Body of pancreas (tissue), 4 donors: ENCODE results near the gene PROM2. TPM values are rescaled to one million over a fixed set of nuclear protein-coding genes. Genes with fewer than 3 reads are reported as not detected.

Experiments
- ATAC-seq: fragments of 150-250 bp; one replicate; pipeline ENCODE4 v1.9.1; 2016
- DNase-seq, 4 donors: peaks; one replicate each; pipeline ENCODE4 v3.0.0-alpha.2; 2019
- H3K27ac ChIP-seq, 4 donors: fragments of 200-600 bp; sonication (generic); 1 replicate in 3 of 4; 2 replicates in 1 of 4; pipeline versions ENCODE4 v1.5.1 to v1.6.1; 2016 to 2019; ENCODE audit warnings: mild to moderate bottlenecking in 1 of 4, mixed read lengths in 1 of 4, moderate library complexity in 1 of 4
- H3K27me3 ChIP-seq, 2 donors: fragments of 200-600 bp; sonication (generic); one replicate each; pipeline ENCODE4 v1.6.0; 2016; ENCODE audit warnings: mild to moderate bottlenecking in 1 of 2
- H3K36me3 ChIP-seq, 2 donors: fragments of 200-600 bp; sonication (generic); replicated peaks in 1 of 2; 2 replicates each; pipeline ENCODE4 v1.5.1; 2016; ENCODE audit warnings: low read depth in 2 of 2; ENCODE audit not compliant: insufficient read depth in 1 of 2
- H3K4me1 ChIP-seq: fragments of 200-600 bp; sonication (generic); one replicate; pipeline ENCODE4 v1.6.0; 2016
- H3K4me3 ChIP-seq, 2 donors: fragments of 200-600 bp; sonication (generic); 1 replicate in 1 of 2; 2 replicates in 1 of 2; pipeline ENCODE4 v1.5.1; 2016 to 2019
- H3K9me3 ChIP-seq, 3 donors: fragments of 200-600 bp; sonication (generic); 1 replicate in 2 of 3; 2 replicates in 1 of 3; pipeline ENCODE4 v1.5.1; 2016
- CTCF ChIP-seq, 7 experiments: fragments of 450-650 bp in 4 of 7; fragments of 200-600 bp in 3 of 7; sonication (generic) in 3 of 7; IDR thresholded peaks; one replicate each; pipeline ENCODE4 v1.5.1; 2016 to 2019; ENCODE audit warnings: antibody characterized with exemption in 7 of 7
- POLR2A ChIP-seq, 3 donors: fragments of 450-650 bp; IDR thresholded peaks; one replicate each; pipeline ENCODE4 v1.6.1; 2016; ENCODE audit warnings: antibody characterized with exemption in 3 of 3, mild to moderate bottlenecking in 2 of 3
- WGBS, 2 donors: methylation state at CpG; one replicate each; pipeline ENCODE4 v1.1.5; 2017; 5-methylcytosine and 5-hydroxymethylcytosine counted together
- intact Hi-C: fragments of 100-400 bp; cut with DNase I; formaldehyde crosslinking; loops from one replicate; pipeline ENCODE4 v1.15.1; 2023
- total RNA-seq, 2 donors: library from RNA; depleted of rRNA; stranded (reverse); fragments of >200 nt; gene quantifications; one replicate each; pipeline ENCODE4 v1.1.0, GENCODE V29; 2016

The PROM2 gene
- total RNA-seq, 2 donors from 2014 or later, result 17.6 to 31.6 TPM

- DNase-seq (no peak), ATAC-seq (no peak)
- Histone ChIP-seq H3K27ac (no peak overlapping the region), H3K36me3 (no peaks in the 10 kb centered on the region), H3K4me3 (no peak overlapping the region), H3K4me1 (peaks cover 47% of the 10 kb centered on the region), H3K27me3 (no peaks in the 10 kb centered on the region), H3K9me3 (no peaks in the 10 kb centered on the region)
- intact Hi-C loops, result no loop called here
- 72 to 84% methylated on average over 8 to 17 of the region's 17 CpGs for WGBS, 2 donors
- TF ChIP-seq CTCF (IDR thresholded peaks at IDR 0.05) (no peak), POLR2A (IDR thresholded peaks at IDR 0.05) (no peak)
Measured at GRCh38 chr2:95301876-95302641, 27.8 kb downstream of the PROM2 start.

- Histone ChIP-seq H3K9me3 (no peaks in the 10 kb centered on the region), H3K4me3 (no peak overlapping the region), H3K36me3 (no peaks in the 10 kb centered on the region), H3K4me1 (peaks cover 40% of the 10 kb centered on the region), H3K27me3 (no peaks in the 10 kb centered on the region), H3K27ac (peak overlapping the region in 1 of 4 donors; percentile 75)
- 81 to 83% methylated on average over 15 to 19 of the region's 19 CpGs for WGBS, 2 donors
- no peak for ATAC-seq
- DNase-seq, result no peak
- TF ChIP-seq CTCF (IDR thresholded peaks at IDR 0.05) (no peak), POLR2A (IDR thresholded peaks at IDR 0.05) (no peak)
- intact Hi-C loops, result no loop called here
Measured at GRCh38 chr2:95303191-95303919, 29.1 kb downstream of the PROM2 start.

GRCh38 chr2:95305380-95306061 lies 31.3 kb downstream of the PROM2 start:
- ATAC-seq, result peak; percentile 92
- intact Hi-C loops, result no loop called here
- peaks cover 34% of the 10 kb centered on the region for H3K4me1 ChIP-seq

GRCh38 chr2:95306336-95306895 lies 32.2 kb downstream of the PROM2 start:
- no peak for ATAC-seq
- peak overlapping the region in 3 of 4 donors; percentile 74 to 81 (median 75) for H3K27ac ChIP-seq
- TF ChIP-seq CTCF (IDR thresholded peaks at IDR 0.05) (no peak), POLR2A (IDR thresholded peaks at IDR 0.05) (no peak)
- 55 to 74% methylated on average over 4 to 10 of the region's 10 CpGs for WGBS, 2 donors
- no peak overlapping the region for H3K4me3 ChIP-seq
- H3K4me1 ChIP-seq, result peaks cover 32% of the 10 kb centered on the region
- H3K27me3 ChIP-seq, result no peaks in the 10 kb centered on the region
- intact Hi-C loops, result no loop called here
- H3K36me3 ChIP-seq, result no peaks in the 10 kb centered on the region
- no peak for DNase-seq
- no peaks in the 10 kb centered on the region for H3K9me3 ChIP-seq

More at GRCh38 chr2:95305380-95306061, 31.3 kb downstream of the PROM2 start:
- peak overlapping the region; percentile 50 to 81 (median 74) for H3K27ac ChIP-seq
- H3K27me3 ChIP-seq, result no peaks in the 10 kb centered on the region
- TF ChIP-seq CTCF (IDR thresholded peaks at IDR 0.05) (no peak), POLR2A (IDR thresholded peaks at IDR 0.05) (no peak)
- peak; percentile 76 to 89 (median 86) for DNase-seq
- H3K9me3 ChIP-seq, result no peaks in the 10 kb centered on the region
- no peak overlapping the region for H3K4me3 ChIP-seq
- H3K36me3 ChIP-seq, result no peaks in the 10 kb centered on the region
- 13 to 19% methylated on average over 15 of the region's 15 CpGs for WGBS, 2 donors
